ENCODE measurements around the gene TSPAN18. TPM values are rescaled to one million over a fixed set of nuclear protein-coding genes. Genes with fewer than 3 reads are reported as not detected.

The TSPAN18 gene
- total and polyA plus RNA-seq, 8 donors, result 27.2 to 85.8 (median 63.7) TPM

- H3K9me3 ChIP-seq, result no peaks in the 10 kb centered on the region
- TF ChIP-seq CTCF (IDR thresholded peaks at IDR 0.05), result no peak
- ATAC-seq (no peak), DNase-seq (no peak)
- H3K27ac ChIP-seq, result no peak overlapping the region
- no peak overlapping the region for H3K4me3 ChIP-seq
- H3K4me1 ChIP-seq, result peaks cover 0 to 9% of the 10 kb centered on the region in 2 donors
- H3K36me3 ChIP-seq, result no peaks in the 10 kb centered on the region
- H3K27me3 ChIP-seq, result no peaks in the 10 kb centered on the region
- intact Hi-C loops (cut with DNase I), result no loop called here
Observed at GRCh38 chr11:44713022-44713421, 13.7 kb upstream of the TSPAN18 start.

- no peaks in the 10 kb centered on the region for H3K9me3 ChIP-seq
- ATAC-seq, result no peak
- intact Hi-C loops (cut with DNase I), result no loop called here
- no peaks in the 10 kb centered on the region for H3K36me3 ChIP-seq
- no peak overlapping the region for H3K27ac ChIP-seq
- H3K27me3 ChIP-seq, result peaks cover 0 to 6% of the 10 kb centered on the region in 2 donors
- H3K4me1 ChIP-seq, result no peaks in the 10 kb centered on the region
- TF ChIP-seq CTCF (IDR thresholded peaks at IDR 0.05), result no peak
- DNase-seq, result no peak
- no peak overlapping the region for H3K4me3 ChIP-seq
Observed at GRCh38 chr11:44716256-44716655, 10.5 kb upstream of the TSPAN18 start.

GRCh38 chr11:44718057-44718456 lies 8.7 kb upstream of the TSPAN18 start:
- Histone ChIP-seq H3K9me3 (no peaks in the 10 kb centered on the region), H3K4me1 (no peaks in the 10 kb centered on the region), H3K36me3 (no peaks in the 10 kb centered on the region), H3K27ac (no peak overlapping the region), H3K4me3 (no peak overlapping the region), H3K27me3 (peaks cover 0 to 6% of the 10 kb centered on the region in 2 donors)
- ATAC-seq (no peak), DNase-seq (no peak)
- TF ChIP-seq CTCF (IDR thresholded peaks at IDR 0.05), result no peak
- intact Hi-C loops (cut with DNase I), result no loop called here

- H3K36me3 ChIP-seq, result no peaks in the 10 kb centered on the region
- peaks cover 0 to 6% of the 10 kb centered on the region in 2 donors for H3K27me3 ChIP-seq
- intact Hi-C loops (cut with DNase I), result no loop called here
- H3K4me3 ChIP-seq, result no peak overlapping the region
- H3K27ac ChIP-seq, result no peak overlapping the region
- no peaks in the 10 kb centered on the region for H3K4me1 ChIP-seq
- DNase-seq (no peak), ATAC-seq (no peak)
- TF ChIP-seq CTCF (IDR thresholded peaks at IDR 0.05), result no peak
- no peaks in the 10 kb centered on the region for H3K9me3 ChIP-seq
Observed at GRCh38 chr11:44718612-44719390, 8.0 kb upstream of the TSPAN18 start.

GRCh38 chr11:44725016-44725685 lies 1.6 kb upstream of the TSPAN18 start:
- ATAC-seq (no peak), DNase-seq (no peak)
- Histone ChIP-seq H3K36me3 (no peaks in the 10 kb centered on the region), H3K9me3 (no peaks in the 10 kb centered on the region), H3K4me1 (peaks cover 0 to 25% of the 10 kb centered on the region in 2 donors), H3K27me3 (peaks cover 6 to 44% of the 10 kb centered on the region in 2 donors), H3K4me3 (no peak overlapping the region), H3K27ac (no peak overlapping the region)
- no peak for TF ChIP-seq CTCF (IDR thresholded peaks at IDR 0.05)
- intact Hi-C loops (cut with DNase I), result loop anchor here in 1 of 2 donors (10.0 kb wide), 2 partner anchors 100 to 170 kb away; no protein-coding TSS in a partner anchor
